Ectodermal cell (in vitro differentiated cells): ENCODE results near the gene SPEF1.
A peak's percentile ranks its signal among the peaks of the same experiment; 100 is the strongest.

Source experiments
- H3K27ac ChIP-seq: 2 replicates; pipeline ENCODE4 v1.7.0; 2013; ENCODE audit warnings: mild to moderate bottlenecking, low read depth, low read length; ENCODE audit not compliant: insufficient read depth, poor library complexity, severe bottlenecking
- H3K27me3 ChIP-seq: 2 replicates; pipeline ENCODE4 v1.7.0; 2013; ENCODE audit warnings: mild to moderate bottlenecking, low read length; ENCODE audit not compliant: insufficient read depth, control insufficient read depth, poor library complexity, severe bottlenecking
- H3K36me3 ChIP-seq: one replicate; pipeline ENCODE4 v1.7.0; 2013; ENCODE audit warnings: low read length; ENCODE audit not compliant: control insufficient read depth, insufficient read depth
- H3K4me1 ChIP-seq: one replicate; pipeline ENCODE4 v1.7.0; 2013; ENCODE audit warnings: low read length; ENCODE audit not compliant: control insufficient read depth, insufficient read depth
- H3K4me3 ChIP-seq: 2 replicates; pipeline ENCODE4 v1.7.0; 2013; ENCODE audit warnings: low read depth, low read length, control low read depth; ENCODE audit not compliant: insufficient read depth
- H3K9me3 ChIP-seq: 2 replicates; pipeline ENCODE4 v1.7.0; 2013; ENCODE audit warnings: mild to moderate bottlenecking, low read length, moderate library complexity; ENCODE audit not compliant: control insufficient read depth
- WGBS, 2 experiments: methylation state at CpG; one replicate each; pipeline ENCODE4 v1.1.7; 2013; ENCODE audit warnings: missing lambda C conversion rate in 2 of 2; 5-methylcytosine and 5-hydroxymethylcytosine counted together

SPEF1 gene

DNA sequence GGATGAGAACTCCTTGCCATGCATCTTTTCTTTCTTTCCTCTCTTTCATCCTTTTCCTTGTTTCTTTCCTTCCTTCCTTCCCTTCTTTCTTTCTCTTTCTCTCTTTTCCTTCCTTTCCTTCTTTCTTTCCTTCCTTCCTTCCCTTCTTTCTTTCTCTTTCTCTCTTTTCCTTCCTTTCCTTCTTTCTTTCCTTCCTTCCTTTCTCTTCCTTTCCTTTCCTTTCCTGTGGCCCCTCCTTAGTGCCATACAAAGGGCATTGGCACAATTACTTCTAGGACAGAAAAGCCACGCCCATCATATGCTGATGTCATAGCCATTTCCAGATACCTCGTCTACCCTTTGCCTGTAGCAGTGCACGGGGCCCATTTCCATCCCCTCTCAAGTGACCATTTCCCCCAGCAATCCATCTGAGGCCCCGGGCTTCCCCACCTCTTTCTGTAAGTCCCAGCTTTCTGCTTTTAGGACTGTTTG lies 7.5 kb upstream of the SPEF1 start:
- H3K4me3 ChIP-seq, result no peak overlapping the region
- no peak overlapping the region for H3K27ac ChIP-seq
- peaks cover 23% of the 10 kb centered on the region for H3K27me3 ChIP-seq
- WGBS, 2 experiments, result 67 to 69% methylated on average over 4 of the region's 4 CpGs
- H3K4me1 ChIP-seq, result peaks cover 8% of the 10 kb centered on the region
- H3K9me3 ChIP-seq, result no peaks in the 10 kb centered on the region
- no peaks in the 10 kb centered on the region for H3K36me3 ChIP-seq

DNA sequence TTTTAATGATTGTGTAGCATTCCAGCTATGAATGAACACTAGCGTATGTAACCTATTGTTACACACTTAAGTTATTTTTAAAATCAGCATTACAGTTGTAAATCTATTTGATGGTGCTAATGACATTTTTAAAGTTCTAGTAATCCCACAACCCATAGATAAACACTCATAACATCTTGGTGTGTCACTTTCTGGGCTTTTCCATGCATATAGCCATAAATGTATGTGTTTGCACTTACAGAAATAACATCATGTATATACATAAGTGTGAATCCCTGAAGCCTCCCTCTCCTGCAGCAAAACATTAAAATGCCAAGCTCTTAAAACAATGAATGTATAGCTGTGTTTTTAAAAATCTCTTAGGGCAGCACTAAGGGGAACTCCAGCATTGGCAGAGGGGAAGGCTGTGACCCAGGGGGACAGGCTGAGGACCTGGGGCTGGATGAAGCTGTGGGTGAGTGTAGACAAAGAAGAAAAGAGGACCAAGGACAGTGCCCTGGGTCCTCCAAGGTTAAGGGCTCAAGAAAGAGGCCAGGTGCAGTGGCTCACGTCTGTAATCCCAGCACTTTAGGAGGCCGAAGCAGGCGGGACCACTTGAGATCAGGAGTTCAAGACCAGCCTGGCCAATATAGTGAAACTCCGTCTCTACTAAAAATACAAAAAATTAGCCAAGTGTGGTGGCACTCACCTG lies 6.2 kb upstream of the SPEF1 start:
- no peak overlapping the region for H3K27ac ChIP-seq
- no peaks in the 10 kb centered on the region for H3K9me3 ChIP-seq
- H3K4me3 ChIP-seq, result no peak overlapping the region
- H3K27me3 ChIP-seq, result peaks cover 23% of the 10 kb centered on the region
- peaks cover 8% of the 10 kb centered on the region for H3K4me1 ChIP-seq
- H3K36me3 ChIP-seq, result no peaks in the 10 kb centered on the region
- 84 to 85% methylated on average over 4 to 5 of the region's 5 CpGs for WGBS, 2 experiments

DNA sequence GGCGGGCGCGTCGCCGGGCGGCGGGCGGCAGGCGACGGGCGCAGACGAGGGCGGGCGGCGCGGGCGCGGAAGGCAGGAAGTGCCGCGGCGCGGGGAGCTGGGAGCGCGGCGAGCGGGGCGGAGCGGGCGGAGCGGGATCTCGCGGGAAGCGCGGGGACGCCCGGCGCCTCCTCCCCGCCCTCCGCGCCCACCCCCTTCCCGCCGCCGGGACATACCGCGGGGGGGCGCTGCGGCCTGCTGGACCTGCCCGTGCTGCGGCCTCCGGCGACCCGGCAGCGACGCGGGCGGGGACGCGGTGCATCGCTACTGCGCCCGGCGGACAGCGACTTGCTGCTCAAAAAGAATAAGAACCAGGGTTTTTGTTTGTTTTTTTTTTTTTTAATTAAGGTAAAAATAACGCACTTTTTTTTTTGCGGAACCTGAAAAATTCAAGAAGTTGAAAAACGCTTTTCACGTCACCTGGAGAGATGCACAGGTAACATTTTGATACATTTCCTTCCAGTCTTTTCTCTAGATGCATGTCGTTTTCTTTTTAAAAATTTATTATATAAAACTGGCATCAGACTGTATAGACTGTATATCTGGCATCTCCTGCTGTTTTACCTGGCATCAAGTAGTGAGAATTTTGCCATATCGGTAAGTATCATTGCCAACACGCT lies 5.5 kb upstream of the SPEF1 start, which contains the start of gene CENPB:
Gene CENPB (minus strand): TSS at position 76 of the 659 bp plus-strand sequence. CDS start 257 bp downstream, outside the sequence.
- no peaks in the 10 kb centered on the region for H3K9me3 ChIP-seq
- peaks cover 8% of the 10 kb centered on the region for H3K4me1 ChIP-seq
- peak within 1 kb of the TSS; percentile 58 for H3K4me3 ChIP-seq
- H3K27ac ChIP-seq, result no peak within 1 kb of the TSS
- peaks cover 23% of the 10 kb centered on the region for H3K27me3 ChIP-seq
- no peaks in the 10 kb centered on the region for H3K36me3 ChIP-seq
- 4% methylated on average over 70 of the region's 70 CpGs for WGBS, 2 experiments

DNA sequence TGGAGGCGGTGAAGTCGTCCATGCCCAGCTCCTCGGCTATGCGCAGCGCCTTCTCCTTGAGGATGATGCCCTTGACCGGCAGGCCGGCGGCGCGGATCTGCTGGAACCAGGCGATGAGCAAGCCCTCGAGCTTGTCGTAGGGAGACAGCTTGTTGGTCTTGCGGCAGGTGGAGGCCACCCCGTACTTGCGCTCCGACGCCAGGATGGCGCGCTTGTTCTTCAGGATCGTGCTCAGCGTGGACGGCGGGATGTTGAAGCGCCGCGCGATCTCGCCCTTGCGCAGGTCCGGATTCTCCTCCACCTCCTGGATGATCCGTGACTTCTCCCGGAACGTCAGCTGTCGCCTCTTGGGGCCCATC lies 4.9 kb upstream of the SPEF1 start:
- H3K27ac ChIP-seq, result no peak overlapping the region
- WGBS, 2 experiments, result 7 to 8% methylated on average over 35 of the region's 35 CpGs
- peaks cover 24% of the 10 kb centered on the region for H3K27me3 ChIP-seq
- H3K4me1 ChIP-seq, result peaks cover 8% of the 10 kb centered on the region
- no peaks in the 10 kb centered on the region for H3K9me3 ChIP-seq
- H3K36me3 ChIP-seq, result no peaks in the 10 kb centered on the region
- peak overlapping the region; percentile 58 for H3K4me3 ChIP-seq

DNA sequence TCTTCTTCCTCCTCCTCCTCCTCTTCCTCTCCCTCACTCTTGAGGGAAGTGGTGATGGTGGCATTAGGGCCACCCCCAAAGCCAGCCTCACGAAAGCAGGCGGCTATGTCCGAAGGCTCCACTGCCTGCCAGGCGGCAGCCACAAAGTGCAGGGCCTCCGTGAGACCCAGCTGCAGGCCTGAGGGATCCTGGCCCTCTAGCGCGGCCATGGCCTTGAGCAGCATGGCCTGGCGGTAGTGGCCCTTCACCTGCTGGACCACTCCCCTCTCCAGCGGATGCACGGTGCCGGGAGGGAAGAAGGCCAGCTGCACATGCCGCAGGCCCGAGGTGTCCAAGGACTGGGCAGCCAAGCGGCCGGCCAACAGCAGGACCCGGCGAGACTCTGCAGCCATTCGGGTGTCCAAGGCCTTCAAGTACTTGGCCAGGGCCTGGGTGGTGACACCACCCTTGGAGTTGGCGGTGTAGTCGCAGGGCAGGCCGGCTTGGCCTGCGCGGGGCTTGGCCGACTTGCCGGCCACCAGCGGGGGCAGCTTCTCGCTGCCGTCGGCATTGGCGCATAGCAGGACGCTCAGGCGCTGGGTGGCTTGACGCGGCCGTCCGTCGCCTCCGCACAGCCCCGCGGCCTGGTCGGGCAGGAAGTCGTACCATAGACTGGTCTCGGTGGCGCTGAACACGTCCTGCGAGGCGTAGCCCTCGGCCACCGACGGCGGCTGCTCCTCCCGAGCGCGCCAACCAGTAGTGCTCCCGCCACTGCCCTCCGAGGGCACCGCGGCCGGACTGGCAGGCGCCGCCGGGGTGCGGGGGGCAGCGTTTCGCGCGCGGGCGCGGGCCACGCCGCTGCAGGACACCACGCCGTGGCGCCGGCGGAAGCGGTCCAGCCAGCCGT lies 4.2 kb upstream of the SPEF1 start:
- Histone ChIP-seq H3K27me3 (peaks cover 28% of the 10 kb centered on the region), H3K36me3 (no peaks in the 10 kb centered on the region), H3K9me3 (no peaks in the 10 kb centered on the region), H3K27ac (no peak overlapping the region), H3K4me3 (peak overlapping the region; percentile 58), H3K4me1 (peaks cover 8% of the 10 kb centered on the region)
- 82% methylated on average over 79 of the region's 79 CpGs for WGBS, 2 experiments

DNA sequence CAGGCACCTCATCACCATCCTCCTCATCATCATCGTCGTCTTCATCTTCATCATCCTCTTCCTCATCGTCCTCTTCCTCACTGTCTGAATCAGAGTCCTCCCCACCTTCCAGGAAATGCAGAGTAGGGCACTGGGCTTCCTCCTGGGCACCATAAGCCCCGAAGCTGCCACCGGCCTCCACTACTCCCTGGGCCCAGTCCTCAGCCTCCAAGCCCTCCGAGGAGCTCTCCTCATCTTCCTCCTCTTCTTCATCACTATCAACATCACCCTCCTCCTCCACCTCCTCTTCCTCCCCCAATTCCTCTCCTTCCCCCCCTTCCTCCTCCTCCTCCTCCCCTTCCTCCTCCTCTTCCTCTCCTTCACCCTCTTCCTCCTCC lies 3.6 kb upstream of the SPEF1 start:
- H3K27me3 ChIP-seq, result peaks cover 34% of the 10 kb centered on the region
- peaks cover 8% of the 10 kb centered on the region for H3K4me1 ChIP-seq
- no peaks in the 10 kb centered on the region for H3K36me3 ChIP-seq
- H3K27ac ChIP-seq, result no peak overlapping the region
- WGBS, 2 experiments, result 94 to 96% methylated on average over 6 of the region's 6 CpGs
- H3K4me3 ChIP-seq, result no peak overlapping the region
- no peaks in the 10 kb centered on the region for H3K9me3 ChIP-seq

DNA sequence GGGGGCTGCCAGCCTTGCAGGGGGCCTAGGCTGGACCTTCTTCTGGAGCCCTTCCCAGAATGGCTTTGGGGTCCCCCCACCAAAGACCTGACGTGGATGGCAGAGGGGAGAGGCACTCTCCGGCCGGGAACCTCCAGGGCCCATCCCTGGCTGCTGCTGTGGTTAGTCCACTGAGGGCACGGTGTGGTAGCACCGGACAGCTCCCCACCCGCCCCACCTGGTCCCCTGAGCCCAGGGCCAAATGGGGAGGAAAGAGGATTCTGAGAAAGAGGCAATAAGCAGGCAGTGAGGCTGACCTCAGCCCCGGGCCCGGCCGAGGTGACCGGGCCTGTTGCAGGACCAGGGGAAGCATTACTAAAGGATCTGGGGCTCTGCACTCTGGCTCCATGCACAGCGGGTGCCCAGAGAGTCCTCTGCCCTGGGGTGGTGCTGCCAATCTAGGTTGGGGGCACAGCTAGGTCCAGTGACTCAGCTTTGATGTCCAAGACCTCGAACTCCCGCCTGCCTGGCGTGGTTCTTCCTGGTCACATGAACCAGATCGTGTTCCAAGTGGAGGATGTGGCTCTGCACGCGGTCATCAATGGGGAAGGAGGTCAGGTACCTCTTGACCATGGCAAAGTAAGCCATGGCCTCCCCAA lies 3.1 kb upstream of the SPEF1 start:
- Histone ChIP-seq H3K4me1 (peaks cover 8% of the 10 kb centered on the region), H3K27me3 (peaks cover 39% of the 10 kb centered on the region), H3K36me3 (no peaks in the 10 kb centered on the region), H3K9me3 (no peaks in the 10 kb centered on the region), H3K27ac (no peak overlapping the region), H3K4me3 (no peak overlapping the region)
- WGBS, 2 experiments, result 95 to 96% methylated on average over 17 of the region's 17 CpGs

DNA sequence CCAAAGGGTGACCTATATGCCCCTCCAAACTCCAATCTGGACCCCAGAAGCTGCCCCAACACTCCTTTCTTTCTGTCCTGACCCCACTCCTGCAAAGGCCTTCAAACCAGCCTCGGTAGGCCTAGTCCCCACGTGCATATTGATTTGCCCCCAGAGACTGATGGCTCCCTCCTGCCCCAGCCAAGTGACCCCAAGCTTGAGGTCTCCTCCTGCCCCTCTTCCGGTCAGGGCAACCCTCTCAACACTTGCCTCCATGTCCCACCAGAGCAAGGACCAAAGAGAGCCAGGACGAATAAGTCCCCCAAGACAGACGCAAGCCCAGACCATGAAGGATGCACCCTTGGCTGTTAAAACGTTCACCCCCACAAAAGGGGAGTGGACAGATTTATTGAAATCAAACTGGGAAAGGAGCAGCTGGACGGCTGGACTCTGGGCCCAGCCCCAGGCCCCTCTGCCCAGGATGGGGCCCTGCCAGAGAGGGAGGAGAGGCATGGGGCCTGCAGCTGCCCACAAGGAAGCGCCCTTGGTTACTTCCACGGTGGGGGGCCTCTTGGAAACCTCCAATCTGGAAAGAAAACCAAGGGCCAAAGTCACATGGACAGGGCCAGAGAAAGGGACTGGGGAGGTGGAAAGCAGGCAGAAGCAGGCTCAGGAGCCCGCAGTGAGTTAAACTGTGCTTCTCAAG lies 2.4 kb upstream of the SPEF1 start:
- no peaks in the 10 kb centered on the region for H3K9me3 ChIP-seq
- peaks cover 41% of the 10 kb centered on the region for H3K27me3 ChIP-seq
- no peak overlapping the region for H3K4me3 ChIP-seq
- 91% methylated on average over 10 of the region's 10 CpGs for WGBS, 2 experiments
- no peak overlapping the region for H3K27ac ChIP-seq
- H3K4me1 ChIP-seq, result peaks cover 8% of the 10 kb centered on the region
- no peaks in the 10 kb centered on the region for H3K36me3 ChIP-seq

DNA sequence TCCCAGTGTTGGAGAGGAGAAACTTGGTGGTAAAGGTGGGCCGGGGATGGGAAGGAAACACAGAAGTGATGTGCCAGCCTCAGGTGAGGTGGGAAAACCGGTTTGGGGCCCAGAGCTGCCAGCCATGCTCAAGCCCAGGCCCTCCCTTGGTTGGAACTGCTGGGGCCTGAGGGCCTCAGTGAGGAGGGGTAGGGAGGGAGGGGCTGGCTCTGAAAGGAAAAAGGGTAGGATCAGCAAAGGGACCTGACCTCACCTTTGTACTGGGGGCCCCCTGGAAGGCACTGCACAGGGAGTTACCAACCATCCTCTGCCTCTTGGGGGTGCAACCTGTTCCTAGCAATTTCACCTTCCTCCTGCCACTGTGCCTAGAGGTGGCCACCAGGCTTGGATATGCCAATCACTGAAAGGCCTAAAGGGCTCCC lies 1.8 kb upstream of the SPEF1 start:
- H3K9me3 ChIP-seq, result no peaks in the 10 kb centered on the region
- no peak overlapping the region for H3K27ac ChIP-seq
- no peaks in the 10 kb centered on the region for H3K36me3 ChIP-seq
- peaks cover 8% of the 10 kb centered on the region for H3K4me1 ChIP-seq
- peaks cover 41% of the 10 kb centered on the region for H3K27me3 ChIP-seq
- H3K4me3 ChIP-seq, result no peak overlapping the region
- WGBS, 2 experiments, result 90% methylated on average over 2 of the region's 2 CpGs
